HepG2 (cell line): ENCODE results near the gene HTATIP2. TPM values are rescaled to one million over a fixed set of nuclear protein-coding genes. Genes with fewer than 3 reads are reported as not detected.

Experiments used
- ATAC-seq: fragments of 200-7000 bp; cut with Tn5 transposase; 3 replicates; pipeline ENCODE4 v1.9.1; 2020; ENCODE audit warnings: mild to moderate bottlenecking, moderate library complexity
- BruUV-seq: library from RNA; stranded (reverse); fragments of 400-500 nt; replicated peaks from 2 replicates; lab custom pipeline; 2021; lab: Mats Ljungman, UMichigan
- CTCF ChIA-PET: fragments of 300-600 bp; formaldehyde crosslinking; extraction: SDS; loops from one replicate; lab custom pipeline; 2021; ENCODE audit warnings: low total read pairs, inconsistent platforms, low intra/inter-chr PET ratio; lab: Yijun Ruan, JAX
- POLR2A ChIA-PET: fragments of 350-600 bp; sonication (Branson Sonifier 250); formaldehyde crosslinking; loops from one replicate; lab custom pipeline; 2020; ENCODE audit warnings: antibody characterized with exemption, inconsistent platforms; lab: Yijun Ruan, JAX
- DNase-seq: peaks from one replicate; pipeline ENCODE4 v3.0.0-alpha.2; 2015; ENCODE audit warnings: low spot score
- FAIRE-seq: peaks from 3 replicates; lab custom pipeline; 2011; peaks lifted over from hg19 to GRCh38; lab: Jason Lieb, UNC
- H2AFZ ChIP-seq: one replicate; pipeline ENCODE4 v1.6.1; 2011; ENCODE audit warnings: low read length, inconsistent platforms
- H3K27ac ChIP-seq: fragments of 300-600 bp; 3 replicates; pipeline ENCODE4 v1.8.0; 2011; ENCODE audit warnings: mixed run types, mild to moderate bottlenecking, mixed read lengths, low read length, inconsistent platforms; ENCODE audit not compliant: insufficient read depth; ENCODE audit errors: extremely low read length
- H3K27me3 ChIP-seq, 2 experiments: fragments of 200-600 bp in 1 of 2; 2 replicates in 1 of 2; 3 replicates in 1 of 2; pipeline versions ENCODE4 v1.6.0 to v1.8.0; 2011; ENCODE audit warnings: low read length in 2 of 2, mild to moderate bottlenecking in 2 of 2, moderate library complexity in 2 of 2, inconsistent platforms in 1 of 2; ENCODE audit not compliant: insufficient read depth in 2 of 2, control insufficient read depth in 1 of 2
- H3K36me3 ChIP-seq, 2 experiments: fragments of 200-600 bp in 1 of 2; replicated peaks in 1 of 2; 2 replicates in 1 of 2; 3 replicates in 1 of 2; pipeline versions ENCODE4 v1.5.1 to v1.8.0; 2011; ENCODE audit warnings: low read length in 2 of 2, inconsistent platforms in 1 of 2; ENCODE audit not compliant: insufficient read depth in 2 of 2, control insufficient read depth in 1 of 2
- H3K4me1 ChIP-seq: 2 replicates; pipeline ENCODE4 v1.5.1; 2012; ENCODE audit warnings: low read length, inconsistent platforms; ENCODE audit not compliant: insufficient read depth
- H3K4me2 ChIP-seq: 2 replicates; pipeline ENCODE4 v1.6.0; 2011; ENCODE audit warnings: low read depth, low read length, inconsistent platforms
- H3K4me3 ChIP-seq, 3 experiments: fragments of 200-600 bp in 1 of 3; sonication (generic), shearing (Covaris generic) in 1 of 3; replicated peaks in 1 of 3; 2 replicates each; pipeline ENCODE4 v1.5.1; 2011 to 2016; ENCODE audit warnings: low read length in 3 of 3, inconsistent platforms in 2 of 3, low read depth in 2 of 3, mild to moderate bottlenecking in 2 of 3, control low read depth in 1 of 3, mixed read lengths in 1 of 3; ENCODE audit not compliant: insufficient read depth in 1 of 3
- H3K79me2 ChIP-seq: one replicate; pipeline ENCODE4 v1.6.1; 2011; ENCODE audit warnings: low read length, inconsistent platforms; ENCODE audit not compliant: insufficient read depth
- H3K9ac ChIP-seq: 2 replicates; pipeline ENCODE4 v1.6.0; 2011; ENCODE audit warnings: mild to moderate bottlenecking, low read depth, low read length, inconsistent platforms; ENCODE audit not compliant: insufficient read depth
- H3K9me3 ChIP-seq: 2 replicates; pipeline ENCODE4 v1.5.1; 2012; ENCODE audit warnings: mild to moderate bottlenecking, low read length
- H4K20me1 ChIP-seq: 2 replicates; pipeline ENCODE4 v1.6.0; 2011; ENCODE audit warnings: inconsistent platforms, mild to moderate bottlenecking, low read length, moderate library complexity; ENCODE audit not compliant: insufficient read depth
- AKAP8 ChIP-seq: sonication (generic); formaldehyde crosslinking; IDR thresholded peaks from 2 replicates; pipeline ENCODE4 v1.5.1; 2020; ENCODE audit warnings: mild to moderate bottlenecking, missing genetic modification reagents
- POGZ ChIP-seq: sonication (generic); formaldehyde crosslinking; IDR thresholded peaks from 2 replicates; pipeline ENCODE4 v1.4.0; 2020; ENCODE audit warnings: mild to moderate bottlenecking, missing genetic modification reagents
- RBM39 ChIP-seq: fragments of 200-400 bp; formaldehyde crosslinking; IDR thresholded peaks from one replicate; pipeline ENCODE4 v1.6.1; 2018; ENCODE audit warnings: antibody characterized with exemption, mild to moderate bottlenecking, low read depth, low read length; ENCODE audit not compliant: poor library complexity, severe bottlenecking
- TAF15 ChIP-seq: fragments of 200-400 bp; formaldehyde crosslinking; IDR thresholded peaks from one replicate; pipeline ENCODE4 v1.6.1; 2018; ENCODE audit warnings: mild to moderate bottlenecking, low read depth, low read length; ENCODE audit not compliant: poor library complexity, severe bottlenecking
- TP53 ChIP-seq: sonication (generic); formaldehyde crosslinking; conservative IDR thresholded peaks from 2 replicates; pipeline ENCODE4 v1.4.0; 2020; ENCODE audit warnings: missing genetic modification reagents
- YEATS4 ChIP-seq: sonication (generic); formaldehyde crosslinking; IDR thresholded peaks from 2 replicates; pipeline ENCODE4 v1.4.0; 2020; ENCODE audit warnings: missing genetic modification reagents, borderline replicate concordance
- ZBTB3 ChIP-seq: sonication (generic); formaldehyde crosslinking; IDR thresholded peaks from 2 replicates; pipeline ENCODE4 v1.4.0; 2020; ENCODE audit warnings: low read depth, mild to moderate bottlenecking, moderate library complexity, missing genetic modification reagents, borderline replicate concordance
- ZMAT3 ChIP-seq: sonication (generic); formaldehyde crosslinking; conservative IDR thresholded peaks from 2 replicates; pipeline ENCODE4 v1.7.0; 2021; ENCODE audit warnings: missing genetic modification reagents
- ZNF367 ChIP-seq: sonication (generic); formaldehyde crosslinking; IDR thresholded peaks from 2 replicates; pipeline ENCODE4 v1.4.0; 2020; ENCODE audit warnings: missing genetic modification reagents, borderline replicate concordance
- ZNF430 ChIP-seq: sonication (generic); formaldehyde crosslinking; IDR thresholded peaks from 2 replicates; pipeline ENCODE4 v1.9.0; 2021; ENCODE audit warnings: mild to moderate bottlenecking, missing genetic modification reagents
- ZNF563 ChIP-seq: sonication (generic); formaldehyde crosslinking; IDR thresholded peaks from 2 replicates; pipeline ENCODE4 v1.8.0; 2022; ENCODE audit warnings: mild to moderate bottlenecking, moderate library complexity, missing genetic modification reagents
- ZNF569 ChIP-seq: sonication (generic); formaldehyde crosslinking; IDR thresholded peaks from 2 replicates; pipeline ENCODE4 v1.5.0; 2020; ENCODE audit warnings: mild to moderate bottlenecking, missing genetic modification reagents, moderate library complexity, borderline replicate concordance
- WGBS: methylation state at CpG from one replicate; pipeline ENCODE4 v1.1.6; 2017; ENCODE audit warnings: low lambda C conversion rate; 5-methylcytosine and 5-hydroxymethylcytosine counted together
- in situ Hi-C: cut with HindIII; loops from 2 replicates; pipeline ENCODE4 v1.10.0; 2017; ENCODE audit warnings: low pct_unique_long_range_greater_than_20kb; ENCODE audit not compliant: extremely low pct_ligation_motif_present
- intact Hi-C: fragments of 100-400 bp; cut with micrococcal nuclease; formaldehyde crosslinking; loops from one replicate; pipeline ENCODE4 v1.10.0; 2022; ENCODE audit not compliant: unreplicated experiment
- polyA plus RNA-seq, 8 experiments: library from polyadenylated mRNA; depleted of rRNA in 3 of 8; stranded (reverse) in 7 of 8; unstranded in 1 of 8; fragments of >200 nt; fragmentation: Illumina TruSeq in 4 of 8; extraction: Trizol in 4 of 8; gene quantifications; 2 replicates each; pipeline versions ENCODE4 v1.2.1 to v1.2.3, GENCODE V29; 2011 to 2016; ENCODE audit warnings: low read depth in 4 of 8, missing spikeins in 1 of 8, mixed read lengths in 1 of 8; ENCODE audit not compliant: insufficient read depth in 1 of 8
- total RNA-seq, 5 experiments: library from RNA; depleted of rRNA; stranded (reverse); fragments of >200 nt; fragmentation: Illumina TruSeq; extraction: Trizol; gene quantifications; 2 replicates each; pipeline ENCODE4 v1.2.3, GENCODE V29; 2016; ENCODE audit warnings: low read depth in 1 of 5
- TF ChIP-seq, protein P1 (sequence below): IDR thresholded peaks from 2 replicates; pipeline ENCODE4 v1.6.1; 2016
- TF ChIP-seq, protein P2 (sequence below): sonication (generic); formaldehyde crosslinking; IDR thresholded peaks from 2 replicates; pipeline ENCODE4 v1.5.1; 2020; ENCODE audit warnings: mild to moderate bottlenecking, missing genetic modification reagents, borderline replicate concordance

The HTATIP2 gene
- total and polyA plus RNA-seq, 2 of the 13 experiments (the other 11 are each of a cell fraction or from before 2014, with no cell fraction given) = not detected

GRCh38 chr11:20355221-20356219 is 8.0 kb upstream of the HTATIP2 start:
- under 1% methylated on average over 11 of the region's 12 CpGs for WGBS
- ATAC-seq (peak; percentile 93), FAIRE-seq (peak; percentile 82), DNase-seq (peak; percentile 78)
- Histone ChIP-seq H3K27me3 (no peaks in the 10 kb centered on the region), H3K79me2 (no peaks in the 10 kb centered on the region), H3K9ac (no peak overlapping the region), H3K36me3 (no peaks in the 10 kb centered on the region), H3K27ac (peak overlapping the region; percentile 25), H3K4me3 (peak overlapping the region in 2 of 3 experiments; percentile 34 to 46; a peak in 2 of 6 replicates), H3K4me1 (peaks cover 49% of the 10 kb centered on the region), H3K9me3 (no peaks in the 10 kb centered on the region), H4K20me1 (no peaks in the 10 kb centered on the region), H2AFZ (peak overlapping the region; percentile 31), H3K4me2 (peak overlapping the region; percentile 76)
- BruUV-seq = no TSS peak
- POLR2A ChIA-PET = no interaction called here
- in situ Hi-C loops = loop anchor here (10.0 kb wide), 1 partner anchor 411 kb away; no protein-coding TSS in a partner anchor
- CTCF ChIA-PET = interaction anchor here (0.8 to 2.8 kb wide), 2 partner anchors 32 to 227 kb away, joined by 3 to 17 read pairs; partner anchors contain the start of gene PRMT3
- intact Hi-C loops = loop anchor here (1.0 to 10.0 kb wide), 2 partner anchors 227 to 451 kb away; no protein-coding TSS in a partner anchor
- no peak for TF ChIP-seq ZNF569
- TF ChIP-seq ZNF367 = no peak
- TF ChIP-seq, protein P1, sequence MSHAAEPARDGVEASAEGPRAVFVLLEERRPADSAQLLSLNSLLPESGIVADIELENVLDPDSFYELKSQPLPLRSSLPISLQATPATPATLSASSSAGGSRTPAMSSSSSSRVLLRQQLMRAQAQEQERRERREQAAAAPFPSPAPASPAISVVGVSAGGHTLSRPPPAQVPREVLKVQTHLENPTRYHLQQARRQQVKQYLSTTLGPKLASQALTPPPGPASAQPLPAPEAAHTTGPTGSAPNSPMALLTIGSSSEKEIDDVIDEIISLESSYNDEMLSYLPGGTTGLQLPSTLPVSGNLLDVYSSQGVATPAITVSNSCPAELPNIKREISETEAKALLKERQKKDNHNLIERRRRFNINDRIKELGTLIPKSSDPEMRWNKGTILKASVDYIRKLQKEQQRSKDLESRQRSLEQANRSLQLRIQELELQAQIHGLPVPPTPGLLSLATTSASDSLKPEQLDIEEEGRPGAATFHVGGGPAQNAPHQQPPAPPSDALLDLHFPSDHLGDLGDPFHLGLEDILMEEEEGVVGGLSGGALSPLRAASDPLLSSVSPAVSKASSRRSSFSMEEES (CRISPR knock-in tag) = no peak
- no peak for TF ChIP-seq RBM39
- TF ChIP-seq YEATS4 (CRISPR knock-in tag) = 0 out of 2 replicates have a peak, but pooled peaks have one; percentile 29
- no peak for TF ChIP-seq ZMAT3 (CRISPR knock-in tag)
- TF ChIP-seq, protein P2, sequence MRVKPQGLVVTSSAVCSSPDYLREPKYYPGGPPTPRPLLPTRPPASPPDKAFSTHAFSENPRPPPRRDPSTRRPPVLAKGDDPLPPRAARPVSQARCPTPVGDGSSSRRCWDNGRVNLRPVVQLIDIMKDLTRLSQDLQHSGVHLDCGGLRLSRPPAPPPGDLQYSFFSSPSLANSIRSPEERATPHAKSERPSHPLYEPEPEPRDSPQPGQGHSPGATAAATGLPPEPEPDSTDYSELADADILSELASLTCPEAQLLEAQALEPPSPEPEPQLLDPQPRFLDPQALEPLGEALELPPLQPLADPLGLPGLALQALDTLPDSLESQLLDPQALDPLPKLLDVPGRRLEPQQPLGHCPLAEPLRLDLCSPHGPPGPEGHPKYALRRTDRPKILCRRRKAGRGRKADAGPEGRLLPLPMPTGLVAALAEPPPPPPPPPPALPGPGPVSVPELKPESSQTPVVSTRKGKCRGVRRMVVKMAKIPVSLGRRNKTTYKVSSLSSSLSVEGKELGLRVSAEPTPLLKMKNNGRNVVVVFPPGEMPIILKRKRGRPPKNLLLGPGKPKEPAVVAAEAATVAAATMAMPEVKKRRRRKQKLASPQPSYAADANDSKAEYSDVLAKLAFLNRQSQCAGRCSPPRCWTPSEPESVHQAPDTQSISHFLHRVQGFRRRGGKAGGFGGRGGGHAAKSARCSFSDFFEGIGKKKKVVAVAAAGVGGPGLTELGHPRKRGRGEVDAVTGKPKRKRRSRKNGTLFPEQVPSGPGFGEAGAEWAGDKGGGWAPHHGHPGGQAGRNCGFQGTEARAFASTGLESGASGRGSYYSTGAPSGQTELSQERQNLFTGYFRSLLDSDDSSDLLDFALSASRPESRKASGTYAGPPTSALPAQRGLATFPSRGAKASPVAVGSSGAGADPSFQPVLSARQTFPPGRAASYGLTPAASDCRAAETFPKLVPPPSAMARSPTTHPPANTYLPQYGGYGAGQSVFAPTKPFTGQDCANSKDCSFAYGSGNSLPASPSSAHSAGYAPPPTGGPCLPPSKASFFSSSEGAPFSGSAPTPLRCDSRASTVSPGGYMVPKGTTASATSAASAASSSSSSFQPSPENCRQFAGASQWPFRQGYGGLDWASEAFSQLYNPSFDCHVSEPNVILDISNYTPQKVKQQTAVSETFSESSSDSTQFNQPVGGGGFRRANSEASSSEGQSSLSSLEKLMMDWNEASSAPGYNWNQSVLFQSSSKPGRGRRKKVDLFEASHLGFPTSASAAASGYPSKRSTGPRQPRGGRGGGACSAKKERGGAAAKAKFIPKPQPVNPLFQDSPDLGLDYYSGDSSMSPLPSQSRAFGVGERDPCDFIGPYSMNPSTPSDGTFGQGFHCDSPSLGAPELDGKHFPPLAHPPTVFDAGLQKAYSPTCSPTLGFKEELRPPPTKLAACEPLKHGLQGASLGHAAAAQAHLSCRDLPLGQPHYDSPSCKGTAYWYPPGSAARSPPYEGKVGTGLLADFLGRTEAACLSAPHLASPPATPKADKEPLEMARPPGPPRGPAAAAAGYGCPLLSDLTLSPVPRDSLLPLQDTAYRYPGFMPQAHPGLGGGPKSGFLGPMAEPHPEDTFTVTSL (CRISPR knock-in tag) = peak; percentile 45; the same call in 1 of the 2 replicates
- no peak for TF ChIP-seq AKAP8 (CRISPR knock-in tag)
- no peak for TF ChIP-seq ZNF430 (CRISPR knock-in tag)
- TF ChIP-seq TAF15 = no peak
- TF ChIP-seq POGZ (CRISPR knock-in tag) = peak; percentile 38; the same call in 1 of the 2 replicates
- no peak for TF ChIP-seq ZNF563
- no peak for TF ChIP-seq TP53 (CRISPR knock-in tag)
- TF ChIP-seq ZBTB3 = no peak
